GM12864 (cell line): ENCODE data around the gene MSANTD1.

Experiments used
- DNase-seq: peaks from one replicate; pipeline ENCODE4 v3.0.0-alpha.2; 2011; ENCODE audit warnings: low read depth
- H3K4me3 ChIP-seq: 2 replicates; pipeline ENCODE4 v1.5.1; 2011; ENCODE audit warnings: mild to moderate bottlenecking, low read depth, low read length, control low read depth
- CTCF ChIP-seq: IDR thresholded peaks from 2 replicates; pipeline ENCODE4 v1.5.1; 2011; ENCODE audit warnings: low read depth, mild to moderate bottlenecking, moderate library complexity, low read length, control low read depth, inconsistent platforms; ENCODE audit errors: missing control alignments

The MSANTD1 gene

GRCh38 chr4:3276986-3277385 is 28.0 kb downstream of the MSANTD1 start:
- DNase-seq = no peak
- no peak for TF ChIP-seq CTCF
- no peak overlapping the region for H3K4me3 ChIP-seq

GRCh38 chr4:3280466-3280865 is 31.5 kb downstream of the MSANTD1 start:
- no peak overlapping the region for H3K4me3 ChIP-seq
- no peak for TF ChIP-seq CTCF
- DNase-seq = no peak

GRCh38 chr4:3283483-3283882 is 34.5 kb downstream of the MSANTD1 start:
- H3K4me3 ChIP-seq = no peak overlapping the region
- no peak for TF ChIP-seq CTCF

GRCh38 chr4:3283916-3284315 is 35.0 kb downstream of the MSANTD1 start:
- TF ChIP-seq CTCF = no peak
- DNase-seq = no peak
- no peak overlapping the region for H3K4me3 ChIP-seq

More at GRCh38 chr4:3283483-3283882, 34.5 kb downstream of the MSANTD1 start:
- no peak for DNase-seq

- no peak for TF ChIP-seq CTCF
- no peak for DNase-seq
- H3K4me3 ChIP-seq = no peak overlapping the region
Observed at GRCh38 chr4:3284734-3285557, 36.0 kb downstream of the MSANTD1 start.

GRCh38 chr4:3285558-3286334 is 36.8 kb downstream of the MSANTD1 start:
- DNase-seq = no peak
- TF ChIP-seq CTCF = no peak
- H3K4me3 ChIP-seq = no peak overlapping the region; the same call in 1 of the 2 replicates
